Glomerular visceral epithelial cell (primary cell): ENCODE results near the gene CCDC73.

ENCODE experiments used
- DNase-seq: peaks from one replicate; pipeline ENCODE4 v3.0.0-alpha.2; 2016; ENCODE audit errors: extremely low spot score

Gene CCDC73

DNA sequence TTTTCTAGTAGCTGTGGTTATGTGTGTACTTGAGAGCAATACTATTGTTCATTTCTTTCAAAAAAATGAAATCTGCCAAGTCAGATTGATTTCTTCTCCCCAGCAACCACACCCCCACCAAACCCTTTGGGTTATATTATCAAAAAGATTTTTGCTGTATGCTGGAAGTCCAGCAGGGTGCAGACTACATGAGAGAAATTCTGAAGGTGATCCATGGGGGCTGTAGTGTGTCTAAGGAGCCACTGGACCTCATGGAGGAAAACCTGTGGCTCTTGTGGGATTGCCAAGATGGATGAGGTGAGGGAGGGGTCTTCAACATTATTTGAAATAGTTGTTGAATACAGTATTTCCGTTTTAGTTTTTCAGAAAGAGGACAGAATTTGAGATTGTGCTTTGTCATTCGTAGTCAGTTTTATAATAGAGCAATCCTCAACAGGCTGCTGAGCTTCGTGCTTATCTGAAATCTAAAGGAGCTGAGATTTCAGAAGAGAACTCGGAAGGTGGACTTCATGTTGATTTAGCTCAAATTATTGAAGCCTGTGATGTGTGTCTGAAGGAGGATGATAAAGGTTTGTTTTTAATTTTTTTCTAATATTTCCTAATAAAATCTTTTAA, 207.8 kb downstream of the CCDC73 start:
- peak; percentile 40 for DNase-seq

DNA sequence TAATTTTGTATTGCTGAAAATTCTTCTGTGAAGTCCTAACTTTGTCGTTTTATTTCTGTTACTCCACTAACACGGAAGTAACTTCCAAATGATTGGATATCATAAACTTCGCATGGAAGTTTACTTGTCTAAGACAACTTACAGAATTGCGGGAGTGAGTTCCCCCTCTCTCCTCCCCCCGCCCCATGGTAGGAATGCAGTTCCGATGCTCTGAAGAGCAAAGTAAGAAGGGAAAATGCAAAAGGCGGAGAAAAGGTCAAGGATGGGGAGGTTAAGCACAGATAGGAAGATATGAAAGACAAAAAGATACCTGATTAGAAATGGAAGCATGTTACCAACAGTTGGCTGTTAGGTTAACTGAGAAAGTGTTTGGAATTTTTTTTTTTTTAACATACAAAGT, 209.5 kb downstream of the CCDC73 start:
- DNase-seq = peak; percentile 9

DNA sequence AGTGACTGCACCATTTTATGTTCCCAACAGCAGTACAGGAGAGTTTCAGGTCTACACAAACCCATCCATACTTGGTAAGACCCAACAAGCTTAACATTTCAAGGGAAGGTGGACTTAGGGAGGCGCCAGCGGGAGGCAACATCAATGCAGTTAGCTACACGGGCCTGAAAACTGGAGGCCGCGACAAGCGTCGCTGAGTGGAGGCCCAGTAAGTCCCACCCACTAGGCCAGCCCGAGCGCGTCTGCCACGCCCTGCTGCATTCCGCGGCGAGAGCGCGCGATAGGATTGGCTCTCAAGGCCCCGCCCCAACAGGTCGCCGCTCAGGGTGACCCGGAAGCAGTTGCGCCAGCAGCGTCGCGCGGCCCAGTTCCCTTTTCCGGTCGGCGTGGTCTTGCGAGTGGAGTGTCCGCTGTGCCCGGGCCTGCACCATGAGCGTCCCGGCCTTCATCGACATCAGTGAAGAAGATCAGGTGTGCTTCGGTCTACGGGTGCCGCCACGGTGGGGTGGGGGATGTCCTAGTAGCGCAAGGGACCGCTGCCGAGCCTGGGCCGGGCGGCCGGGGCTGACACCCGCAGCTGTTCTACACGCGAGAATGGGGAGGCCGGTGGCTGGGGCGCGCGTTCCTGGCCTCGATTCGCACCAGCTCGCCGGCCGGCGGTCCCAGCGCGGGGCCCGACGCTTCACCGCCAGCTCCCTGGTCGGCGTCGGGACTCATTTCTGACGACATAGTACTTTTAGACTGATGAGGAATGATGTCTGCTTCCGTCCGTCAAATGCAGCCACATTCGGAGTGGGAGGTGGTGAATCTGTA, 210.8 kb downstream of the CCDC73 start, which contains the start of gene EIF3M:
Gene EIF3M (plus strand): TSS at position 373 of the 813 bp plus-strand sequence. CDS start 57 bp downstream, at position 430.
- peak; percentile 95 for DNase-seq

DNA sequence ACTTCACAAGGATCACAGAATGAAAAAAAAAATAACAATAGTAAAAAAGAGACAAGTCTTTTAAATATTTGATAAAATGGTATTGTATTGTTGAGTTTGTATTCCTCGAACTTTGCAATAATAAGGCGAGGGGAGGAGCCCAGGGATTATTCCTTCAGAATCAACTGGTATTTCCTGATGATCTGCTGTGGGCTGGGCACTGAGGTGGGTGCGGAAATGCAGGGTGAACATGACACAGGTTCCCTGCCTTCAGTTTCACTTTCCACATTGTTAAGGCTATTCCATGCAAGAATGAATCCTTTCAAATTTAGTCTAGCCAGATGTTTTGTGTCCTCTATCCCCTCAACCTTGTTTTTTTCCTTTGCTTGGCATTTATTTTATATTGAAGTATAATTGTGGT, 212.9 kb downstream of the CCDC73 start:
- DNase-seq = no peak

GRCh38 chr11:32580967-32581366, 213.5 kb downstream of the CCDC73 start:
- no peak for DNase-seq

DNA sequence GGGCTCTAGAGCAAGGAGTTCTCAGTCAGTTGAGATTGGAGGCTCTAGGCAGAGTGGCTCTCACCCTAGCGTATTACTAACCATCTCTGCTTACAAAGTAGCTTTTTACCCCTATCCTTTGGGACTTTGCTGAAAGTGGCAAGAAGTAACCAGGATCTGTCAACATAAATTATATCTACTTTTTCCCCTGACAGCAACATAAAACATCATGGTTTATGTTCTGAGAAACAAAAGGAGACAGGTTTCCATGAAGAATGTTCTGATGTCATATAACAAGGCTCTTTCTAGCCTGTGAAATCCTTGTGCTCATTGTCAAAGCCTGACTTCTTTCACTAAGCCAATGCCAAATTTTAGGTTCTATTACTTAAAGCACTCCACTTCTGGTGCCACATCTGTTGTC, 218.0 kb downstream of the CCDC73 start:
- no peak for DNase-seq

- DNase-seq = no peak
Measured at GRCh38 chr11:32575070-32575469, 219.4 kb downstream of the CCDC73 start.

DNA sequence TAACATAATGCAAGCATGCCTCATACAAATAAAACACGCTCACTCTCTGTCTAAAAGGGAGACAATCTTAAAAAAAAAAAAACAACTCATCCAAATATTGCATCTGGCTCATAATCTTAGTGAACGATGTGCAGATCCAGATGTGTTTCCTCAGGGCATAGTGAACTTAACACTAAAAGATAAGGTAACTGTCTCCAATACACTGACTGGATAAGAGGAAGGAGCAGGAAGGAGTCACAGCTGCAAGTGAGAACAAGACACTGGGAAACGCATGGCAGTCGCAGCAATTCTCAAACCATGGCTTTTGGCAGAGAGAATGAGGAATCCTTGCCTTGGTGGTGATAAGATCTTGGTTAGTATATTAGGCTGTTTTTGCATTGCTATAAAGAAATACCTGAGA, 220.0 kb downstream of the CCDC73 start:
- DNase-seq = no peak

- DNase-seq = no peak
Measured at GRCh38 chr11:32573228-32573627, 221.2 kb downstream of the CCDC73 start.

DNA sequence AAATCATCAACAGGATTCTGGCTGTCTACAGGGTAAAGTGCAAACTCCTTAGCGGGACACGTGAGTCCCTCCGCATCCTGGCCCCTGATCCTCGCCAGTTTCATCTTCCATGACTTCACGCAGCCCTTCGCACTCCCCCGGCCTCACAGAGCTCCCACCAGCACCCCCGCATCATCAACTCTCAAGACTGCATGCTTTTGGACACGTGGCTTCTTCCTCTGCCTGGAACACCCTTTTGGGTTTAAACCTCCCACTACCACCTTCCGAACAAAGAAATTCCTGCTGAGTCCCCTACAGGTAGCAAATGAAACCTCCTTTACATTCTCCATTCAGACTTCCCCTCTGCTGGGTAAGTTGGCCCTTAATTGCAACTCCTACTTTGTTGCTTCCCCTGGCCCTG, 223.4 kb downstream of the CCDC73 start:
- no peak for DNase-seq

GRCh38 chr11:32569313-32569881, 225.1 kb downstream of the CCDC73 start:
- no peak for DNase-seq

DNA sequence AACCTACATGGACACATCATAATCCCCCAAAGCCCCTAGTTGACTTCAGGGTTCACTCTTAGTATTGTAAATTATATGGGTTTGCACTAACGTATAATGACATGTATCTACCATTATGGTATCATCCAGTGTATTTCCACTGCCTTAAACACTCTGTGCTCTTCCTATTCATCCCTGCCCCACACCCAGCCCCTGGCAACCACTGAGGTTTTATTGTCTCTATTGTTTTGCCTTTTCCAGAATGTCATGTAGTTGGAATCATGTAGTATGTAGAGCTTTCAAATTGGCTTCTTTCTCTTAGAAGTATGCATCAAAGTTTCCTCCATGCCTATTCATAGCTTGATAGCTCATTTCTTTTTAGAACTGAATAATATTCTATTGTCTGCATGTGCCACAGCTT, 227.3 kb downstream of the CCDC73 start:
- no peak for DNase-seq

- no peak for DNase-seq
Measured at GRCh38 chr11:32566517-32566916, 227.9 kb downstream of the CCDC73 start.

DNA sequence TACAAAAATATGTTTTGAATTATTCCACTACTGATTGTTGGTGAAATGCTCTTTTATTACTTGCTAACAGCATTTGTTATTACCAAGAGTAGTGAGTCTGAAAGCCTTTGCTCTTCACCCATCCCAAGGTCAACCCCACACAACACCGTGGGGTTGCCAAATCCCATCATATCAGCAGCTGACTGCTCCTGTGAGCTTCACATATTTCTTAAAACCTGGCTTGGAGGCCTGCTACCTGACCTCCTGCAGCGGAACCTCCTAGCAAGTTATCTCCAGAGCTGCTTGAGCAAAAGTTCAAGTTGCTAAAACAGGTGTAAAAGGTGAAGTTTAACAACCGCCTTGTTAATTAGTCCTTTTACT, 230.9 kb downstream of the CCDC73 start:
- DNase-seq = no peak

GRCh38 chr11:32562839-32563599, 231.4 kb downstream of the CCDC73 start:
- DNase-seq = peak; percentile 63

GRCh38 chr11:32561835-32562234, 232.6 kb downstream of the CCDC73 start:
- DNase-seq = no peak

GRCh38 chr11:32555895-32556294, 238.6 kb downstream of the CCDC73 start:
- DNase-seq = no peak

- no peak for DNase-seq
Measured at GRCh38 chr11:32555091-32555490, 239.4 kb downstream of the CCDC73 start.
